ENCODE data around the gene TRAF7. TPM values are rescaled to one million over a fixed set of nuclear protein-coding genes. Genes with fewer than 3 reads are reported as not detected.

Gene TRAF7
- polyA plus RNA-seq, 1 donor from 2014 or later: 30.9 TPM

- Histone ChIP-seq H3K9me2 (ENCODE audit: insufficient read depth, low read length) (no peaks in the 10 kb centered on the region), H3K4me2 (ENCODE audit: low read length) (no peak overlapping the region), H2AFZ (ENCODE audit: low read depth, low read length) (no peak overlapping the region), H3K4me3 (ENCODE audit: low read length) (no peak overlapping the region), H3K79me2 (replicated peaks; ENCODE audit: insufficient read depth, low read length) (peaks cover 2% of the 10 kb centered on the region), H3K9ac (ENCODE audit: low read length) (no peak overlapping the region), H3K27me3 (ENCODE audit: insufficient read depth, low read depth, low read length) (peaks cover 3% of the 10 kb centered on the region), H3F3A (ENCODE audit: insufficient read depth, low read length, poor library complexity, severe bottlenecking) (no peaks in the 10 kb centered on the region), H3K36me3 (ENCODE audit: insufficient read depth, low read length) (no peaks in the 10 kb centered on the region), H3K27ac (ENCODE audit: low read length) (no peak overlapping the region), H4K20me1 (ENCODE audit: insufficient read depth) (no peaks in the 10 kb centered on the region), H3K9me3 (ENCODE audit: low read length) (no peaks in the 10 kb centered on the region)
- no peak for TF ChIP-seq MXI1 (conservative IDR thresholded peaks at IDR 0.05; ENCODE audit: poor library complexity, severe bottlenecking)
- no peak for TF ChIP-seq EP300 (conservative IDR thresholded peaks at IDR 0.05; ENCODE audit: poor library complexity, severe bottlenecking)
- TF ChIP-seq, protein P1, sequence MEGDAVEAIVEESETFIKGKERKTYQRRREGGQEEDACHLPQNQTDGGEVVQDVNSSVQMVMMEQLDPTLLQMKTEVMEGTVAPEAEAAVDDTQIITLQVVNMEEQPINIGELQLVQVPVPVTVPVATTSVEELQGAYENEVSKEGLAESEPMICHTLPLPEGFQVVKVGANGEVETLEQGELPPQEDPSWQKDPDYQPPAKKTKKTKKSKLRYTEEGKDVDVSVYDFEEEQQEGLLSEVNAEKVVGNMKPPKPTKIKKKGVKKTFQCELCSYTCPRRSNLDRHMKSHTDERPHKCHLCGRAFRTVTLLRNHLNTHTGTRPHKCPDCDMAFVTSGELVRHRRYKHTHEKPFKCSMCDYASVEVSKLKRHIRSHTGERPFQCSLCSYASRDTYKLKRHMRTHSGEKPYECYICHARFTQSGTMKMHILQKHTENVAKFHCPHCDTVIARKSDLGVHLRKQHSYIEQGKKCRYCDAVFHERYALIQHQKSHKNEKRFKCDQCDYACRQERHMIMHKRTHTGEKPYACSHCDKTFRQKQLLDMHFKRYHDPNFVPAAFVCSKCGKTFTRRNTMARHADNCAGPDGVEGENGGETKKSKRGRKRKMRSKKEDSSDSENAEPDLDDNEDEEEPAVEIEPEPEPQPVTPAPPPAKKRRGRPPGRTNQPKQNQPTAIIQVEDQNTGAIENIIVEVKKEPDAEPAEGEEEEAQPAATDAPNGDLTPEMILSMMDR (IDR thresholded peaks at IDR 0.05; ENCODE audit: poor library complexity, severe bottlenecking): no peak
- no peak for TF ChIP-seq REST (IDR thresholded peaks at IDR 0.05; ENCODE audit: borderline replicate concordance)
- no peak for TF ChIP-seq RAD21 (conservative IDR thresholded peaks at IDR 0.05)
- no peak for TF ChIP-seq POLR2AphosphoS5 (IDR thresholded peaks at IDR 0.05)
- TF ChIP-seq SMC3 (conservative IDR thresholded peaks at IDR 0.05; ENCODE audit: poor library complexity): no peak
- no peak for TF ChIP-seq EZH2 (IDR thresholded peaks at IDR 0.05; ENCODE audit: borderline replicate concordance, insufficient read depth, low read length, poor library complexity, severe bottlenecking)
- no peak for TF ChIP-seq TAF1 (IDR thresholded peaks at IDR 0.05; ENCODE audit: low read depth)
Measured at GRCh38 chr16:2198283-2198682, 42.7 kb downstream of the TRAF7 start.

DNA sequence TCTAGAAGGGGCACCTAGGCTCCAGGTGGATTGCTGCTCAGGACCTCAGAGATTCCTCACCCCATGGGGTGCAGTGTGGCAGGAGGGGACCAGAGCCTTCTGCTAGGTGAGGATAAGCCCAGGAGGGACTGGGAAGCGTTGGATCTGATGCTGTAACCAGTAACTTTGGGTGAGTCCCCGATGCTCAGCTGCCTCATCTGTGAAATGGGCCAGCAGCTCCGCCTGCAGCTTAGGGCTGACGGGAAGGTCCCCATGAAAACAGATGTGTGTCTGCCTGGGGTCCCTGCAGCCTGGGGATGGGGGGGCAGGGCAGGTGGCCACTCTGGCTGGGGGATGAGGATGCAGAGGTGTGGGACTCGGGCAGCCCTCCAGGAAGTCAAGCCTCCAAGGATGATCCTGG lies 43.5 kb downstream of the TRAF7 start:
- H3K36me3 ChIP-seq (ENCODE audit: insufficient read depth, low read length): no peaks in the 10 kb centered on the region
- H3K4me2 ChIP-seq (ENCODE audit: low read length): no peak overlapping the region
- H3K27ac ChIP-seq (ENCODE audit: low read length): no peak overlapping the region
- H4K20me1 ChIP-seq (ENCODE audit: insufficient read depth): no peaks in the 10 kb centered on the region
- no peak for TF ChIP-seq EZH2 (IDR thresholded peaks at IDR 0.05; ENCODE audit: borderline replicate concordance, insufficient read depth, low read length, poor library complexity, severe bottlenecking)
- TF ChIP-seq SMC3 (conservative IDR thresholded peaks at IDR 0.05; ENCODE audit: poor library complexity): no peak
- no peak for TF ChIP-seq POLR2AphosphoS5 (IDR thresholded peaks at IDR 0.05)
- no peak for TF ChIP-seq REST (IDR thresholded peaks at IDR 0.05; ENCODE audit: borderline replicate concordance)
- TF ChIP-seq MXI1 (conservative IDR thresholded peaks at IDR 0.05; ENCODE audit: poor library complexity, severe bottlenecking): no peak
- TF ChIP-seq TAF1 (IDR thresholded peaks at IDR 0.05; ENCODE audit: low read depth): no peak
- H3F3A ChIP-seq (ENCODE audit: insufficient read depth, low read length, poor library complexity, severe bottlenecking): no peaks in the 10 kb centered on the region
- peaks cover 3% of the 10 kb centered on the region for H3K27me3 ChIP-seq (ENCODE audit: insufficient read depth, low read depth, low read length)
- no peaks in the 10 kb centered on the region for H3K9me2 ChIP-seq (ENCODE audit: insufficient read depth, low read length)
- no peak overlapping the region for H3K4me3 ChIP-seq (ENCODE audit: low read length)
- no peak overlapping the region for H3K9ac ChIP-seq (ENCODE audit: low read length)
- no peak overlapping the region for H2AFZ ChIP-seq (ENCODE audit: low read depth, low read length)
- peaks cover 2% of the 10 kb centered on the region for H3K79me2 ChIP-seq (replicated peaks; ENCODE audit: insufficient read depth, low read length)
- no peaks in the 10 kb centered on the region for H3K9me3 ChIP-seq (ENCODE audit: low read length)
